ENCODE data around the gene MATN3. TPM values are rescaled to one million over a fixed set of nuclear protein-coding genes. Genes with fewer than 3 reads are reported as not detected.

Gene MATN3
- total RNA-seq, 1 experiment from 2014 or later: 2.8 TPM

DNA sequence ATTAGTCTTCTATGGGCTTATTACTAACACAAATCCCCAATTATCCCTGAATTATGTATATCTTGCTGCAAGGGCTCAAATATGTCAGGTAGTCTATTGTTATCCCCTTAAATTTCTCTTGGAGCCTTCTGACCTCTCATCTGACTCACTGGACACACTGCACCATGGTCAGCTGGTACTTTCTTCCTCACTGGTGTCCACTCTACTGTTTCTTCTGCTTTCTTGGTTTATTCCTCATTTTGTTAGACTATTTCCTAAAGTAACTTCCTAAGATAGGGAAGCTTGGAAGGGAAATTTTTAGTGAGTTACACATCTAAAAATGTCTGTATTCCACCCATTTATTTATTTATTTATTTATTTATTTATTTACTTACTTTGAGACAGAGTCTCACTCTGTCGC, 49.1 kb downstream of the MATN3 start:
- H3K36me3 ChIP-seq (ENCODE audit: insufficient read depth, low read length, poor library complexity, severe bottlenecking): peaks cover 15% of the 10 kb centered on the region
- BruUV-seq (replicated peaks): no TSS peak
- H3K4me1 ChIP-seq (ENCODE audit: insufficient read depth, low read length, poor library complexity, severe bottlenecking): no peaks in the 10 kb centered on the region
- no peak overlapping the region for H3K4me3 ChIP-seq (ENCODE audit: low read depth, low read length, poor library complexity, severe bottlenecking)
- no peak overlapping the region for H3K27ac ChIP-seq (ENCODE audit: low read depth, low read length, poor library complexity, severe bottlenecking)
- intact Hi-C loops (cut with micrococcal nuclease; ENCODE audit: unreplicated experiment): no loop called here
- TF ChIP-seq EZH2 (IDR thresholded peaks at IDR 0.05; ENCODE audit: borderline replicate concordance, low read depth, low read length, poor library complexity, severe bottlenecking): no peak
- TF ChIP-seq, protein P1, sequence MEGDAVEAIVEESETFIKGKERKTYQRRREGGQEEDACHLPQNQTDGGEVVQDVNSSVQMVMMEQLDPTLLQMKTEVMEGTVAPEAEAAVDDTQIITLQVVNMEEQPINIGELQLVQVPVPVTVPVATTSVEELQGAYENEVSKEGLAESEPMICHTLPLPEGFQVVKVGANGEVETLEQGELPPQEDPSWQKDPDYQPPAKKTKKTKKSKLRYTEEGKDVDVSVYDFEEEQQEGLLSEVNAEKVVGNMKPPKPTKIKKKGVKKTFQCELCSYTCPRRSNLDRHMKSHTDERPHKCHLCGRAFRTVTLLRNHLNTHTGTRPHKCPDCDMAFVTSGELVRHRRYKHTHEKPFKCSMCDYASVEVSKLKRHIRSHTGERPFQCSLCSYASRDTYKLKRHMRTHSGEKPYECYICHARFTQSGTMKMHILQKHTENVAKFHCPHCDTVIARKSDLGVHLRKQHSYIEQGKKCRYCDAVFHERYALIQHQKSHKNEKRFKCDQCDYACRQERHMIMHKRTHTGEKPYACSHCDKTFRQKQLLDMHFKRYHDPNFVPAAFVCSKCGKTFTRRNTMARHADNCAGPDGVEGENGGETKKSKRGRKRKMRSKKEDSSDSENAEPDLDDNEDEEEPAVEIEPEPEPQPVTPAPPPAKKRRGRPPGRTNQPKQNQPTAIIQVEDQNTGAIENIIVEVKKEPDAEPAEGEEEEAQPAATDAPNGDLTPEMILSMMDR (conservative IDR thresholded peaks at IDR 0.05; ENCODE audit: low read depth, low read length): no peak
- H3K9me3 ChIP-seq (ENCODE audit: low read depth, low read length, poor library complexity, severe bottlenecking): no peaks in the 10 kb centered on the region
- no peak for DNase-seq (ENCODE audit: low spot score)
- ChIA-PET CTCF (no interaction called here), POLR2A (ENCODE audit: low non-redundant PET) (no interaction called here)
- no peaks in the 10 kb centered on the region for H3K27me3 ChIP-seq (replicated peaks; ENCODE audit: insufficient read depth, low read depth, low read length, poor library complexity)

DNA sequence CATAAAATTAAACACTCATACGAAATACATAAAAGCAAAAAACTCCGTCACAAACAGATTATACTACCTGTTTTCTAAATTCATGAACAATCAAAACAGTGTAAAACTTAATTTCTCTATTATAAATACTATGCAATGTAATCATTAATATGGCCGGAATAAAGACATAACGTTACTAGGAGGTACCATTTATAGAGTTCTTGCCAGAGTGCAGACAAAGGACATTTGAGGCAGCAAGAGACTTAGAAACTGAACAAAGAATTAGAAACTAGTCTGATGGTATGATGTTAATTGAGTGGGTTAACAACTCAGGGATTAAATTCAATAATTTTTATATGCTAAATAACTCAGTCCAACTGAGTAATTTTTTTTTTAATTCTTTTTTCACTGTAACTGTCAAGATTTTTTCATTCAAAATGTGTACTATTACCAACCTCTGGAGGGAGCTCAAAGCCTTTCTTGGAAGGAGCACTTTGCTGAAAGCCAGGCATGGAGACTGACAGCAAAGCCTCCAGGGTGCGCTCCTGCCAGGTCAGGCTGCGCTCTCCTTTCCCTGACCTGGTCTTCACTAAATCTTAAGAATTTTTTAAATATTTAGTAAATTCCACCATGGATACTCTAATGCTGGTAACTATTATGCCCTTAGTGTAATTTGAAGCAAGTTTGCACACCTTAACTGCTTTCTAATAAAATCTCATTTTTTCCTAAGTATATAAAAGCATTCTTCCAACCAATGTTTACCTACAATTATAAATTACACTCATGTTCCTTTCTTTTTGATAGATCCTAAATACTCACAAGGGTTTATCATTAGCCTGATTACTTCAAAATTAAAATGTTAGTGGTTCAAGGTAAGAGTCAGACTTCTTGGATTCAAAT, 56.7 kb downstream of the MATN3 start:
- H3K4me1 ChIP-seq (ENCODE audit: insufficient read depth, low read length, poor library complexity, severe bottlenecking): no peaks in the 10 kb centered on the region
- no peak overlapping the region for H3K27ac ChIP-seq (ENCODE audit: low read depth, low read length, poor library complexity, severe bottlenecking)
- CTCF ChIA-PET: interaction anchor here (0.6 to 1.7 kb wide), 5 partner anchors 60 to 269 kb away, joined by 3 to 8 read pairs (median 4); partner anchors contain the start of gene SDC1
- POLR2A ChIA-PET (ENCODE audit: low non-redundant PET): interaction anchor here (0.6 to 0.7 kb wide), 2 partner anchors 100 to 454 kb away, joined by 3 to 4 read pairs; no protein-coding TSS in a partner anchor
- H3K9me3 ChIP-seq (ENCODE audit: low read depth, low read length, poor library complexity, severe bottlenecking): no peaks in the 10 kb centered on the region
- no TSS peak for BruUV-seq (replicated peaks)
- intact Hi-C loops (cut with micrococcal nuclease; ENCODE audit: unreplicated experiment): loop anchor here (1.0 to 5.0 kb wide), 4 partner anchors 57 to 337 kb away; partner anchors contain the start of gene MATN3
- H3K36me3 ChIP-seq (ENCODE audit: insufficient read depth, low read length, poor library complexity, severe bottlenecking): no peaks in the 10 kb centered on the region
- no peak overlapping the region for H3K4me3 ChIP-seq (ENCODE audit: low read depth, low read length, poor library complexity, severe bottlenecking)
- no peaks in the 10 kb centered on the region for H3K27me3 ChIP-seq (replicated peaks; ENCODE audit: insufficient read depth, low read depth, low read length, poor library complexity)
- DNase-seq (ENCODE audit: low spot score): peak; percentile 77
- TF ChIP-seq, protein P1 (conservative IDR thresholded peaks at IDR 0.05; ENCODE audit: low read depth, low read length): peak; percentile 90
- no peak for TF ChIP-seq EZH2 (IDR thresholded peaks at IDR 0.05; ENCODE audit: borderline replicate concordance, low read depth, low read length, poor library complexity, severe bottlenecking)

DNA sequence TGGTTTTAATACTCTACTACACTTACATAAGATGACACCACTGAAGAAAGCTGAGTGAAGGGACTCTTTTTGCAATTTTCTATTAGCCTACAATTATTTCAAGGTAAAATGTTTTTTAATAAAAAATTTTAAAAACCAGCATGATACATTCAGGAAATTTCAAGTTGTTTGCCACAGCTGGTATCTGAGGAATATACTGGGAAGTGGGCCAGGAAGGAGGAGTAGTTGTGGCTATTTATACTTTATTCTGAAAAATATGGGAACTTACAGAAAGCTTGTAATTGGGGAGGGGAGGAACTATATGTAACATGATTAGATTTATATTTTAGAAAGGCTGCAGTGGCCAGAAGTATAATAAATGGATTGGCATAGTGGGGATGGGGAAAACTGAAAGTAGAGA, 63.4 kb downstream of the MATN3 start:
- H3K9me3 ChIP-seq (ENCODE audit: low read depth, low read length, poor library complexity, severe bottlenecking): no peaks in the 10 kb centered on the region
- intact Hi-C loops (cut with micrococcal nuclease; ENCODE audit: unreplicated experiment): no loop called here
- no peak overlapping the region for H3K27ac ChIP-seq (ENCODE audit: low read depth, low read length, poor library complexity, severe bottlenecking)
- TF ChIP-seq, protein P1 (conservative IDR thresholded peaks at IDR 0.05; ENCODE audit: low read depth, low read length): no peak
- no peak for TF ChIP-seq EZH2 (IDR thresholded peaks at IDR 0.05; ENCODE audit: borderline replicate concordance, low read depth, low read length, poor library complexity, severe bottlenecking)
- H3K27me3 ChIP-seq (replicated peaks; ENCODE audit: insufficient read depth, low read depth, low read length, poor library complexity): no peaks in the 10 kb centered on the region
- DNase-seq (ENCODE audit: low spot score): no peak
- ChIA-PET POLR2A (ENCODE audit: low non-redundant PET) (interaction anchor here (0.6 kb wide), 1 partner anchor 197 kb away, joined by 4 read pairs; no protein-coding TSS in a partner anchor), CTCF (no interaction called here)
- H3K4me1 ChIP-seq (ENCODE audit: insufficient read depth, low read length, poor library complexity, severe bottlenecking): no peaks in the 10 kb centered on the region
- BruUV-seq (replicated peaks): no TSS peak
- no peak overlapping the region for H3K4me3 ChIP-seq (ENCODE audit: low read depth, low read length, poor library complexity, severe bottlenecking)
- H3K36me3 ChIP-seq (ENCODE audit: insufficient read depth, low read length, poor library complexity, severe bottlenecking): peaks cover 9% of the 10 kb centered on the region
